Omental fat pad (tissue), 4 donors: ENCODE measurements around the gene MOB3B. TPM values are rescaled to one million over a fixed set of nuclear protein-coding genes. Genes with fewer than 3 reads are reported as not detected.

Experiments used
- ATAC-seq: fragments of 150-250 bp; one replicate; pipeline ENCODE4 v1.9.1; 2016; ENCODE audit warnings: mild to moderate bottlenecking, moderate library complexity; ENCODE audit not compliant: low FRiP score
- DNase-seq: peaks from one replicate; pipeline ENCODE4 v3.0.0-alpha.2; 2019; ENCODE audit warnings: low spot score
- total RNA-seq, 4 donors: library from RNA; depleted of rRNA; stranded (reverse); fragments of >200 nt; gene quantifications; one replicate each; pipeline ENCODE4 v1.1.0, GENCODE V29; 2016
- TF ChIP-seq, protein P1 (sequence below), 3 donors: fragments of 450-650 bp; IDR thresholded peaks; one replicate each; pipeline ENCODE4 v1.5.1; 2016 to 2017; ENCODE audit warnings: antibody characterized with exemption in 3 of 3, mild to moderate bottlenecking in 3 of 3, moderate library complexity in 2 of 3

The MOB3B gene
- total RNA-seq, 4 donors from 2014 or later = 7.9 to 11.5 (median 9.4) TPM

DNA sequence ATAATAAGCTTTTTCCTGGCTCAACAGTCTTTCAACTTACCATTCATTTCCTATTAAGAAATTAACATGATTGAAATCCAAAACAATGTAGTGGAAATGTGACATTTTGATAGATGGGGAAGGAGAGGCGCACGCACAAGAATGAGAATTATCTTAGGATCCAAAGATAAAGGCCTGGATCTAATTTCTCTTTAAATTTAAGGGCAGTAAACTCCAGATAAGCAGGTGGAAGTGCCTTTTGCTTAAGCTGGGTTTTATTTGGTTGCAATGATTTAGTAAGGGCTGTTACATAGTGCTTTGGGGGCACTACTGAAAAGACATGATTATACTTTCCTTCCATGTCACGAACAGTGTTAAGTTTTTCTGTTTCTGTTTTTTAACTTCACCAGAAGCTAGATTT, 250.0 kb downstream of the MOB3B start:
- TF ChIP-seq, protein P1, sequence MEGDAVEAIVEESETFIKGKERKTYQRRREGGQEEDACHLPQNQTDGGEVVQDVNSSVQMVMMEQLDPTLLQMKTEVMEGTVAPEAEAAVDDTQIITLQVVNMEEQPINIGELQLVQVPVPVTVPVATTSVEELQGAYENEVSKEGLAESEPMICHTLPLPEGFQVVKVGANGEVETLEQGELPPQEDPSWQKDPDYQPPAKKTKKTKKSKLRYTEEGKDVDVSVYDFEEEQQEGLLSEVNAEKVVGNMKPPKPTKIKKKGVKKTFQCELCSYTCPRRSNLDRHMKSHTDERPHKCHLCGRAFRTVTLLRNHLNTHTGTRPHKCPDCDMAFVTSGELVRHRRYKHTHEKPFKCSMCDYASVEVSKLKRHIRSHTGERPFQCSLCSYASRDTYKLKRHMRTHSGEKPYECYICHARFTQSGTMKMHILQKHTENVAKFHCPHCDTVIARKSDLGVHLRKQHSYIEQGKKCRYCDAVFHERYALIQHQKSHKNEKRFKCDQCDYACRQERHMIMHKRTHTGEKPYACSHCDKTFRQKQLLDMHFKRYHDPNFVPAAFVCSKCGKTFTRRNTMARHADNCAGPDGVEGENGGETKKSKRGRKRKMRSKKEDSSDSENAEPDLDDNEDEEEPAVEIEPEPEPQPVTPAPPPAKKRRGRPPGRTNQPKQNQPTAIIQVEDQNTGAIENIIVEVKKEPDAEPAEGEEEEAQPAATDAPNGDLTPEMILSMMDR (IDR thresholded peaks at IDR 0.05) = no peak
- ATAC-seq (no peak), DNase-seq (no peak)

DNA sequence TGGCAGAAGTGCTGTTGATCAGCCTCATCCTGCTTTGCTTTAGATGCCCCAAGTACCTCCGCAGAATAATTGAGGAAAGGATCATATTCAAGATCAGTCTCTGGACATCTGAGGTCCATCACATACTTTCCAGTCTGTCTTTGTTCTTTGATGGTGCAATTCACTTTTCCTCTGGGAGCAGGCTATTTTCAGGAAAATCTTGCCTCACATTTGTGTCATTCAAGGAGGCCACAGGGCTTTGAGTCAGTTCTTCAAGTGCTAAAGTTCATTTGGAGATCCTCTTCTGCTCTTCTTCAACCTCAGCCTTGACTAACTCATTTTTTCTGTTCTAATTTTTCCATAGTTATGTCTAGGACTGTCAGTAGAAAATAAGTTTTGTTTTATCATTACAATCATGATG, 251.2 kb downstream of the MOB3B start:
- DNase-seq = no peak
- TF ChIP-seq, protein P1 (IDR thresholded peaks at IDR 0.05) = no peak
- ATAC-seq = peak; percentile 42

DNA sequence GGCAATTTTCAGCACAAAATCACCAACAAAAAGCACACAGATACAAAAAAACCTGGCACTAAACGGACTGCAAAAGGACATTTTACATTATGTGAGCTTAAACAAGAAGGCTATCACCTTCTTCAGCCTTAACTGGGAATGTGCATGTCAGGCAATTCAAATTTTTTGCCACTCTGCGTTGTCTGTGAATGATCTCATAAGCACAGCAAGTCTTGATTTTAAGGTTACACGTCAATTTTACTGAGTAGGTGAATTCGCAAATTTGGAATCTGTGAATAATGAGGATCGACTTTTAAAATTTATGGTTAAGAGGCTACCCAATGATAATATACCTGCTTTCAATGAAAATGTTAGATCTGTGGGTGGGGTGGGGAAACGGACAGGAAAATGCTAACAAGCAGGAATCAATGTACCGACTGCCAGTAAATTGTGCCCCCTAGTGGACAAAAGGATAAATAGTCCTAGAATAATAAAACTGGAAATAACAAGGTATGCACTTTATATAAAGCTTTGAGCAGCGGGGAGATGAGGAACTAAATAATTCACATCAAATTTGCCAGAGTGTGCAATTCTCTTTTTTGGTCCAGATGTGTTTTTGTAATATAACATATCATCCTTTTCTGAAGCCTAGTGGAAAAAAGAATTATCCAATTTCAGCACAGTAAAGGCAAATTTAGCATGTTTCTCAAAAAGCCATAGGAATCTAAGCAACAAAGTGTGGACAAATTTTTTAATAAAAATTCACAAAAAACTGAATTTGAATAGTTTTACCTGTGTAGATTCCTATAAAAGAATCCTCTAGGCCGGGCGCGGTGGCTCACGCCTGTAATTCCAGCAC, 253.2 kb downstream of the MOB3B start:
- TF ChIP-seq, protein P1 (IDR thresholded peaks at IDR 0.05) = peak in 1 of 3 donors; percentile 33
- ATAC-seq (peak; percentile 70), DNase-seq (no peak)

Other genes starting within 250 kb of the MOB3B start
- gene EQTN, start 232.7 kb downstream of the MOB3B start, total RNA-seq = under 1 TPM in 1 of 4 donors, not detected in 3; 0.95 TPM
- gene IFNK, start 5.5 kb downstream of the MOB3B start, total RNA-seq = not detected
- 10 to 100 TPM; 28.6 to 48.6 (median 31.2) TPM for gene C9orf72, start 43.7 kb upstream of the MOB3B start, total RNA-seq